H1 (cell line): ENCODE data around the gene RNASE11. TPM values are rescaled to one million over a fixed set of nuclear protein-coding genes. Genes with fewer than 3 reads are reported as not detected.

Experiments used
- CTCF ChIA-PET: fragments of 300-600 bp; sonication (Branson Sonifier 250); formaldehyde crosslinking; loops from one replicate; lab custom pipeline; 2021; ENCODE audit not compliant: partially characterized antibody; lab: Charles Lee
- POLR2A ChIA-PET: fragments of 300-600 bp; sonication (Branson Sonifier 250); formaldehyde crosslinking; loops from one replicate; lab custom pipeline; 2021; ENCODE audit warnings: inconsistent platforms; ENCODE audit not compliant: partially characterized antibody; lab: Charles Lee
- DNase-seq, 2 experiments: peaks; one replicate each; pipeline versions ENCODE4 v3.0.0 to v3.0.0-alpha.2; 2010 to 2022; ENCODE audit warnings: low spot score in 2 of 2, low read depth in 1 of 2, mixed read lengths in 1 of 2
- FAIRE-seq: peaks from 2 replicates; lab custom pipeline; 2011; peaks lifted over from hg19 to GRCh38; lab: Jason Lieb, UNC
- H2AFZ ChIP-seq: 2 replicates; pipeline ENCODE4 v1.8.1; 2012; ENCODE audit warnings: low read length, inconsistent platforms
- H2AK5ac ChIP-seq: 2 replicates; pipeline ENCODE4 v1.6.1; 2013; ENCODE audit warnings: low read depth, low read length
- H2BK120ac ChIP-seq: replicated peaks from 2 replicates; pipeline ENCODE3; 2013; ENCODE audit warnings: low read depth, low read length, inconsistent platforms
- H2BK12ac ChIP-seq: 2 replicates; pipeline ENCODE4 v1.6.1; 2013; ENCODE audit warnings: low read depth, low read length
- H2BK15ac ChIP-seq: 2 replicates; pipeline ENCODE4 v1.6.1; 2013; ENCODE audit warnings: low read length
- H2BK20ac ChIP-seq: 2 replicates; pipeline ENCODE4 v1.6.1; 2013; ENCODE audit warnings: low read length
- H2BK5ac ChIP-seq: 2 replicates; pipeline ENCODE4 v1.6.1; 2013; ENCODE audit warnings: low read depth, low read length
- H3K14ac ChIP-seq: 2 replicates; pipeline ENCODE4 v1.6.1; 2013; ENCODE audit warnings: inconsistent platforms; ENCODE audit not compliant: insufficient read length
- H3K18ac ChIP-seq: 2 replicates; pipeline ENCODE4 v1.6.1; 2013; ENCODE audit warnings: low read length; ENCODE audit errors: extremely low read depth
- H3K23ac ChIP-seq: 2 replicates; pipeline ENCODE4 v1.6.1; 2013; ENCODE audit warnings: inconsistent platforms; ENCODE audit not compliant: insufficient read length
- H3K23me2 ChIP-seq: 2 replicates; pipeline ENCODE4 v1.6.1; 2013; ENCODE audit warnings: low read depth, low read length
- H3K27ac ChIP-seq: 2 replicates; pipeline ENCODE4 v1.6.1; 2011; ENCODE audit warnings: low read depth, low read length, inconsistent platforms
- H3K27me3 ChIP-seq, 4 experiments: replicated peaks in 1 of 4; 1 replicate in 1 of 4; 2 replicates in 3 of 4; pipeline versions ENCODE4 v1.6.1 to v1.8.1; 2011 to 2013; ENCODE audit warnings: low read length in 3 of 4, mild to moderate bottlenecking in 3 of 4, inconsistent platforms in 2 of 4, mixed read lengths in 2 of 4, moderate library complexity in 1 of 4; ENCODE audit not compliant: control insufficient read depth in 3 of 4, insufficient read depth in 3 of 4; ENCODE audit errors: extremely low read depth in 1 of 4
- H3K36me3 ChIP-seq, 4 experiments: 2 replicates each; pipeline versions ENCODE4 v1.6.1 to v1.8.1; 2011 to 2013; ENCODE audit warnings: mild to moderate bottlenecking in 4 of 4, low read length in 3 of 4, moderate library complexity in 2 of 4, control low read depth in 1 of 4, inconsistent platforms in 1 of 4; ENCODE audit not compliant: insufficient read depth in 4 of 4, control insufficient read depth in 2 of 4
- H3K4ac ChIP-seq: replicated peaks from 2 replicates; pipeline ENCODE3; 2013; ENCODE audit warnings: low read length, low read depth, mixed read lengths, inconsistent platforms; ENCODE audit not compliant: insufficient read length
- H3K4me1 ChIP-seq, 4 experiments: replicated peaks in 1 of 4; 1 replicate in 1 of 4; 2 replicates in 3 of 4; pipeline versions ENCODE4 v1.6.1 to v1.8.1; 2011 to 2013; ENCODE audit warnings: low read length in 3 of 4, inconsistent platforms in 2 of 4, mixed read lengths in 1 of 4; ENCODE audit not compliant: insufficient read depth in 4 of 4, control insufficient read depth in 3 of 4
- H3K4me2 ChIP-seq, 2 experiments: 2 replicates each; pipeline versions ENCODE4 v1.6.1 to v1.8.1; 2011 to 2013; ENCODE audit warnings: low read depth in 2 of 2, low read length in 2 of 2, control low read depth in 1 of 2, inconsistent platforms in 1 of 2, mild to moderate bottlenecking in 1 of 2; ENCODE audit not compliant: insufficient read depth in 1 of 2
- H3K4me3 ChIP-seq, 4 experiments: fragments of 200-600, 300-600 bp in 1 of 4; sonication (generic), shearing (Covaris generic), sonication (Bioruptor Twin) in 1 of 4; 2 replicates each; pipeline versions ENCODE4 v1.5.1 to v1.8.1; 2011 to 2016; ENCODE audit warnings: low read length in 4 of 4, low read depth in 3 of 4, control low read depth in 2 of 4, inconsistent platforms in 2 of 4, mild to moderate bottlenecking in 2 of 4, mixed read lengths in 1 of 4, moderate library complexity in 1 of 4; ENCODE audit not compliant: insufficient read depth in 2 of 4; ENCODE audit errors: extremely low read depth in 1 of 4
- H3K56ac ChIP-seq: replicated peaks from 2 replicates; pipeline ENCODE3; 2013; ENCODE audit warnings: low read depth, mild to moderate bottlenecking, mixed read lengths, low read length, inconsistent platforms; ENCODE audit not compliant: insufficient read length
- H3K79me1 ChIP-seq: 2 replicates; pipeline ENCODE4 v1.6.1; 2013; ENCODE audit warnings: low read depth, low read length, control low read depth
- H3K79me2 ChIP-seq, 2 experiments: 2 replicates each; pipeline versions ENCODE4 v1.6.1 to v1.8.1; 2012 to 2013; ENCODE audit warnings: low read length in 2 of 2, mild to moderate bottlenecking in 2 of 2, inconsistent platforms in 1 of 2; ENCODE audit not compliant: insufficient read depth in 2 of 2, control insufficient read depth in 1 of 2
- H3K9ac ChIP-seq, 4 experiments: replicated peaks in 1 of 4; 1 replicate in 1 of 4; 2 replicates in 3 of 4; pipeline versions ENCODE4 v1.6.1 to v1.8.1; 2011 to 2013; ENCODE audit warnings: low read depth in 3 of 4, low read length in 3 of 4, control low read depth in 2 of 4, mild to moderate bottlenecking in 2 of 4, moderate library complexity in 2 of 4, inconsistent platforms in 1 of 4; ENCODE audit errors: extremely low read depth in 1 of 4
- H3K9me3 ChIP-seq, 2 experiments: 2 replicates each; pipeline versions ENCODE4 v1.6.1 to v1.8.1; 2012 to 2013; ENCODE audit warnings: mild to moderate bottlenecking in 2 of 2, moderate library complexity in 2 of 2, control low read depth in 1 of 2, inconsistent platforms in 1 of 2, low read depth in 1 of 2, low read length in 1 of 2, mixed read lengths in 1 of 2; ENCODE audit not compliant: insufficient read depth in 2 of 2
- H4K20me1 ChIP-seq, 2 experiments: replicated peaks in 1 of 2; 2 replicates each; pipeline versions ENCODE3 to v1.8.1; 2011 to 2013; ENCODE audit warnings: inconsistent platforms in 2 of 2, low read length in 2 of 2, mild to moderate bottlenecking in 1 of 2; ENCODE audit not compliant: insufficient read depth in 2 of 2, control insufficient read depth in 1 of 2
- H4K5ac ChIP-seq: 2 replicates; pipeline ENCODE4 v1.6.1; 2013; ENCODE audit warnings: low read length, low read depth, mixed read lengths, inconsistent platforms; ENCODE audit not compliant: insufficient read length
- H4K8ac ChIP-seq: 2 replicates; pipeline ENCODE4 v1.8.0; 2013; ENCODE audit warnings: mild to moderate bottlenecking, moderate library complexity, low read length, inconsistent platforms; ENCODE audit not compliant: insufficient read depth; ENCODE audit errors: extremely low read depth
- H4K91ac ChIP-seq: replicated peaks from 2 replicates; pipeline ENCODE3; 2013; ENCODE audit warnings: low read length, mixed read lengths, inconsistent platforms; ENCODE audit not compliant: insufficient read length
- CEBPB ChIP-seq: IDR thresholded peaks from 2 replicates; pipeline ENCODE4 v1.6.1; 2012; ENCODE audit warnings: low read depth, low read length
- EP300 ChIP-seq, 2 experiments: IDR thresholded peaks; 1 replicate in 1 of 2; 2 replicates in 1 of 2; pipeline ENCODE4 v1.6.1; 2011 to 2012; ENCODE audit warnings: low read depth in 2 of 2, low read length in 2 of 2, mild to moderate bottlenecking in 2 of 2, borderline replicate concordance in 1 of 2, inconsistent platforms in 1 of 2, moderate library complexity in 1 of 2
- KDM5A ChIP-seq: fragments of 200-600 bp; IDR thresholded peaks from 2 replicates; pipeline ENCODE4 v1.7.1; 2012; ENCODE audit warnings: mild to moderate bottlenecking, low read length, inconsistent platforms, mixed read lengths
- MAFK ChIP-seq: IDR thresholded peaks from 2 replicates; pipeline ENCODE4 v1.6.1; 2012; ENCODE audit warnings: low read depth, mild to moderate bottlenecking, improper control_type of control experiment, low read length
- NANOG ChIP-seq: IDR thresholded peaks from 2 replicates; pipeline ENCODE4 v1.6.1; 2011; ENCODE audit warnings: low read length, low read depth, mild to moderate bottlenecking, inconsistent platforms; ENCODE audit not compliant: insufficient read depth, poor library complexity, severe bottlenecking
- POU5F1 ChIP-seq: IDR thresholded peaks from 2 replicates; pipeline ENCODE4 v1.6.1; 2011; ENCODE audit warnings: low read depth, mild to moderate bottlenecking, low read length, moderate library complexity
- SP2 ChIP-seq: IDR thresholded peaks from 2 replicates; pipeline ENCODE4 v1.6.1; 2012; ENCODE audit warnings: mild to moderate bottlenecking, low read length, inconsistent platforms
- WGBS, 2 experiments: shearing (Covaris generic) in 1 of 2; methylation state at CpG; one replicate each; pipeline versions ENCODE4 v1.1.6 to v1.1.7; 2013 to 2015; ENCODE audit warnings: low lambda C conversion rate in 2 of 2, mixed read lengths in 2 of 2, inconsistent platforms in 1 of 2, low coverage in 1 of 2, missing lambda C conversion rate in 1 of 2; ENCODE audit not compliant: insufficient replicate concordance in 2 of 2, insufficient coverage in 1 of 2, insufficient read length in 1 of 2; ENCODE audit errors: extremely low coverage in 1 of 2, missing lambda C conversion rate in 1 of 2; 5-methylcytosine and 5-hydroxymethylcytosine counted together
- polyA plus RNA-seq, 7 experiments: library from polyadenylated mRNA; depleted of rRNA in 3 of 7; stranded (reverse) in 5 of 7; unstranded in 2 of 7; fragments of >200 nt in 5 of 7; fragments of 200-250 nt in 2 of 7; gene quantifications; 1 replicate in 5 of 7; 2 replicates in 1 of 7; 4 replicates in 1 of 7; pipeline versions ENCODE4 v1.2.1 to v1.2.3, GENCODE V29; 2011 to 2013; ENCODE audit warnings: missing spikeins in 2 of 7, mixed read lengths in 2 of 7
- total RNA-seq: library from RNA; stranded (reverse); fragmentation: NEBNext Ultra II Directional; extraction: Animal tissue kit (Norgen Biotek cat#: 25700); gene quantifications from 2 replicates; pipeline ENCODE4 v1.2.1, GENCODE V29; 2021
- TF ChIP-seq, protein P1 (sequence below): IDR thresholded peaks from 2 replicates; pipeline ENCODE4 v1.6.1; 2012; ENCODE audit warnings: inconsistent platforms
- TF ChIP-seq, protein P2 (sequence below): IDR thresholded peaks from 2 replicates; pipeline ENCODE4 v1.6.1; 2012; ENCODE audit warnings: inconsistent platforms
- TF ChIP-seq, protein P3 (sequence below): IDR thresholded peaks from 2 replicates; pipeline ENCODE4 v1.6.1; 2011; ENCODE audit warnings: low read length, improper control_type of control experiment

Gene RNASE11
- total and polyA plus RNA-seq, 2 of the 8 experiments (the other 6 are each of a cell fraction or from before 2014, with no cell fraction given) = not detected

DNA sequence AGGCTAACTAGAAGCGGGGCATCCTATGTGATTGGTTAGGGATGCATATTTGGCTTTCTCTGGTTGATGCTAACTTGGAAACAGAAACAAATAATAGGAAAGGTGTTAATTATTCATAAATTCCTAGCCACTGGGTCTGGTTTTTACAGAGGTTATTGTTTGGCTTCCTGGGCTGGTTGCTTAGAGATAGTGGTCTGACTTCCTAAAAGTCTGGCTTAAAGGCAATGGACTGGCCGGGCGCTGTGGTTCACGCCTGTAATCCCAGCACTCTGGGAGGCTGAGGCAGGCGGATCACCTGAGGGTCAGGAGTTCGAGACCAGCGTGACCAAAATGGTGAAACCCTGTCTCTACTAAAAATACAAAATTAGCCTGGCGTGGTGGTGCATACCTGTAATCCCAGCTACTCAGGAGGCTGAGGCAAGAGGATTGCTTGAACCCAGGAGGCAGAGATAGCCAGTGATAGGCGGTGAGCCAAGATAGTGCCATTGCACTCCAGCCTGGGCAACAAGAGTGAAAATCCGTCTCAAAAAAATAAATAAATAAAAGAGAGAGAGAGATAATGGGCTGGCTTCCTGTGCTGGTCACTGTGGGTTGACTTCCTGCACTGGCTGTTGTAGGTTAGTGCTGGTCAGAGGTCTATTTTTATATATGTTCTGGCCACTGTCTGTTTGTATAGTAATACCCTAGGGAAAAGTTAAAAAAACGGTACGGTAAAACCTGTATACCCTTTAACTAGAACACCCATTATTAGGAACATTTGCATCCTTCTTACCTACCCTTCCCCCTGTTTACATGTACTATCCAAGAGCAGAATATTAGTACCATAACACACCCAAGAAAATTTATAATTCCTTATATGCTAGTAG, 29.6 kb upstream of the RNASE11 start:
- H3K79me2 ChIP-seq = no peaks in the 10 kb centered on the region
- H3K36me3 ChIP-seq = no peaks in the 10 kb centered on the region
- ChIA-PET CTCF (interaction anchor here (1.0 kb wide), 1 partner anchor 8 kb away, joined by 3 read pairs; no protein-coding TSS in a partner anchor), POLR2A (no interaction called here)
- H3K79me1 ChIP-seq = no peaks in the 10 kb centered on the region
- H3K27me3 ChIP-seq = no peaks in the 10 kb centered on the region
- H3K18ac ChIP-seq = no peak overlapping the region
- H3K4me2 ChIP-seq = no peak overlapping the region
- FAIRE-seq = no peak
- peaks cover 4% of the 10 kb centered on the region for H3K23me2 ChIP-seq
- H3K9ac ChIP-seq = no peak overlapping the region
- H3K27ac ChIP-seq = no peak overlapping the region
- no peak overlapping the region for H4K91ac ChIP-seq
- no peak for DNase-seq
- no peak overlapping the region for H4K5ac ChIP-seq
- no peak overlapping the region for H2BK120ac ChIP-seq
- 92% methylated on average over 12 of the region's 12 CpGs; no CpG with 5 or more reads in 1 of the 2 experiments for WGBS, 2 experiments
- no peak overlapping the region for H4K8ac ChIP-seq
- no peaks in the 10 kb centered on the region; a peak in 1 of 7 replicates for H3K4me1 ChIP-seq
- no peak overlapping the region for H3K23ac ChIP-seq
- no peak overlapping the region for H2AFZ ChIP-seq
- H2AK5ac ChIP-seq = no peak overlapping the region
- no peak overlapping the region for H2BK5ac ChIP-seq
- no peaks in the 10 kb centered on the region for H3K9me3 ChIP-seq
- H3K4ac ChIP-seq = no peak overlapping the region
- H2BK12ac ChIP-seq = no peak overlapping the region
- no peak overlapping the region for H2BK15ac ChIP-seq
- H3K14ac ChIP-seq = no peak overlapping the region
- no peak overlapping the region for H3K56ac ChIP-seq
- H2BK20ac ChIP-seq = no peak overlapping the region
- H3K4me3 ChIP-seq = no peak overlapping the region
- no peaks in the 10 kb centered on the region for H4K20me1 ChIP-seq
- TF ChIP-seq, protein P1, sequence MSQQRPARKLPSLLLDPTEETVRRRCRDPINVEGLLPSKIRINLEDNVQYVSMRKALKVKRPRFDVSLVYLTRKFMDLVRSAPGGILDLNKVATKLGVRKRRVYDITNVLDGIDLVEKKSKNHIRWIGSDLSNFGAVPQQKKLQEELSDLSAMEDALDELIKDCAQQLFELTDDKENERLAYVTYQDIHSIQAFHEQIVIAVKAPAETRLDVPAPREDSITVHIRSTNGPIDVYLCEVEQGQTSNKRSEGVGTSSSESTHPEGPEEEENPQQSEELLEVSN = no peak
- TF ChIP-seq, protein P2, sequence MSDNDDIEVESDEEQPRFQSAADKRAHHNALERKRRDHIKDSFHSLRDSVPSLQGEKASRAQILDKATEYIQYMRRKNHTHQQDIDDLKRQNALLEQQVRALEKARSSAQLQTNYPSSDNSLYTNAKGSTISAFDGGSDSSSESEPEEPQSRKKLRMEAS = no peak
- TF ChIP-seq, protein P3, sequence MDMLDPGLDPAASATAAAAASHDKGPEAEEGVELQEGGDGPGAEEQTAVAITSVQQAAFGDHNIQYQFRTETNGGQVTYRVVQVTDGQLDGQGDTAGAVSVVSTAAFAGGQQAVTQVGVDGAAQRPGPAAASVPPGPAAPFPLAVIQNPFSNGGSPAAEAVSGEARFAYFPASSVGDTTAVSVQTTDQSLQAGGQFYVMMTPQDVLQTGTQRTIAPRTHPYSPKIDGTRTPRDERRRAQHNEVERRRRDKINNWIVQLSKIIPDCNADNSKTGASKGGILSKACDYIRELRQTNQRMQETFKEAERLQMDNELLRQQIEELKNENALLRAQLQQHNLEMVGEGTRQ = no peak
- TF ChIP-seq EP300 (IDR thresholded peaks at IDR 0.05; ENCODE audit: borderline replicate concordance in 1 of 2, low read depth in 2 of 2, low read length in 2 of 2) = no peak
- no peak for TF ChIP-seq MAFK
- no peak for TF ChIP-seq KDM5A
- no peak for TF ChIP-seq CEBPB
- TF ChIP-seq SP2 = no peak
- no peak for TF ChIP-seq POU5F1
- TF ChIP-seq NANOG = no peak
